Activated CD4-positive, CD25-positive, alpha-beta regulatory T cell (primary cell): ENCODE results near the gene FER.
"Not testable (repeated sequence)": the region's sequence is repeated elsewhere in the genome, so short reads cannot be mapped to it uniquely, and the experiment has no call there.

ENCODE experiments used
- DNase-seq, 4 experiments: peaks; one replicate each; lab custom pipeline; 2025; lab: John Stamatoyannopoulos, UW

The FER gene

DNA sequence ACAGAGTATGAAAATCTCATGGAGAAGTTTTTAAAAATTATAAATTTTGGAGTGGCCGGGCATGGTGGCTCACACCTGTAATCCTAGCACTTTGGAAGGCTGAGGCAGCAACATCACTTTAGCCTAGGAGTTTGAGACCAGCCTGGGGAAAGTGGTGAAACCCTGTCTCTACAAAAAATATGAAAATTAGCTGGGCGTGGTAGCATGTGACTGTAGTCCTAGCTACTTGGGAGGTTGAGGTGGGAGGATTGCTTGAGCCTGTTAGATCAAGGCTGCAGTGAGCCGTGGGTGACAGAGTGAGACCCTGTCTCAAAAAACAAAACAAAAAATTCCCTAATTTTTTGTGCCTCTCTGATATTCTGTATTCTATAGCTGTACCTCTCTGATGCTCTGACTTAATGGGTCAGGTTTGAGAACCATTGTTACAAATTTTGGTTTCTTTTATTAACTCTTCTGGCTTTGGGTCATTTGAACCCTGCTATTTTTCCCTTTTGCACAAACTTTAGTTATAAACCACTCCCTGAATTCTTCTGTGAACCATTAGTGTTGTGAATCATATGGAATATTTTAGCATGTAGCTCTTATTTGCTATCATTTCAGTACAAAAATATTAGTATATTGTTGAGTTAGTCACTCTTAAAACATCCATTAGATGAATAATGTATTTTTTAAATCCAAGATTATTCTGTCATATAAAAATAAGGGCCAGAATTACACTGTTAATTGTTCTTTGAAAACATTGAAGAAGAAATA is 51.0 kb downstream of the FER start:
- no peak for DNase-seq

GRCh38 chr5:108801301-108801700 is 53.6 kb downstream of the FER start:
- no peak for DNase-seq

DNA sequence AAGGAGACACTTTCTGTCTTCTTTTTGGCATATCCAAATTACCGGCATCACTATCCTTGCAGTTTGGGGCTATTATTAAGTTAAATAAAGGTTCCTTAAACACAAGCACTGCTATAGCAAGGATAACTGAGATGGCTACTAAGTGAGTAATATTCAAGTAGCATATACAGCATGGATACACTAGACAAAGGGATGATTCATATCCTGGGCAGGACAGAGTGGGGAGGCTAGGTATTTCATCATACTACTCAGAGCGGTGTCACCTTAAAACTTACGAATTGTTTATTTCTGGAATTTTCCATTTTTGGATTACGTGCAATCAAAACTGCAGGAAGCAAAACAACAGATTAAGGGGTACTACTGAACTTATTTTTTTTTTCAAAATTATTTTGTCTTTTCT is 54.1 kb downstream of the FER start:
- no peak for DNase-seq

- DNase-seq: no peak
Measured at GRCh38 chr5:108810717-108811116, 63.0 kb downstream of the FER start.

DNA sequence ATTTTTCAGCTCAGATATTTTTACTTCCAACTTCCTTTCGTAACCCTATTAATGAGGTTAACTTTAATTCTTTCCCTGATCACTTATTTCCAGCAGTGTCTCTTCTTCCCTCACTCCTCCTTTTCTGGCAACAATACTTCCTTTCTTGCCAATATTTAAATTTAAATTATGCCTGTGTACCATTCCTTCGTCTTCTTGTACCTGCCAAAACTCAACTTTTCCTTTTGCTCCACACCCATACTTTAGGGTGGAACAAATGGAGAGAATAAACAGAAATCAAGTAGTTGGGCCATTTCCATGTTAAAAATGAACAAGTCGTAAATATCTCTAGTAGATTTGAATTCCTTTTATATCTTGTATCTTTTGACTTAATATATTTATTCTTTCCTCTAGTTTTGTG is 66.0 kb downstream of the FER start:
- no peak for DNase-seq

GRCh38 chr5:108814551-108814950 is 66.9 kb downstream of the FER start:
- no peak for DNase-seq

DNA sequence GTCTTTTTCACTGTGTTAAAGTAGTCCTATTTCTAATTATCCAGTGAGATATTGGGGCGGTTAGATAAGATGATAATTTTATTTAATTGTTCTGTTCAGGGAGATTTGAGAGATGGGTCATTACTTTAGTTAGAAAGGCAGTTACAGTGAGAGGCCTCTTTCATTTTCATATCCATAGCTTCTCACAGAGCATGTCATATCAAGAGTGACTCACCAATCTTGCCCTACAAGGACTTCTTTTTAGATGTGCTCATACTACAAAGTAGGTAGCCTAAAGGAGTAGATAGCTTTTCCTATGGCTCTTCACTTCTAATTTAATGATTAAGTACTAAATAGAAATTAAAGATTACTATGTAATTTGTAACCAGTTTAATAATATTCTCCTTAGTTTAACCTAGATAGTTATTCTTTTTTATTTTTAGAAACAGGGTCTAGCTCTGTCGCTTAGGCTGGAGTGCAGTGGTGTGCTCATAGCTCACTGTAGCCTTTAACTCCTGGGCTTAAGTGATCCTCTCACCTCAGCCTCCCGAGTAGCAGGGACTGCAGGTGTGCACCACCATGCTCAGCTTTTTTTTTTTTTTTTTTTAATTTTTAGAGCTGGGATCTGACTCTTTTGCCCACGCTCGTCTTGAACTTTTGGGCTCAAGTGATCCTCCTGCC is 71.0 kb downstream of the FER start:
- DNase-seq: no peak

DNA sequence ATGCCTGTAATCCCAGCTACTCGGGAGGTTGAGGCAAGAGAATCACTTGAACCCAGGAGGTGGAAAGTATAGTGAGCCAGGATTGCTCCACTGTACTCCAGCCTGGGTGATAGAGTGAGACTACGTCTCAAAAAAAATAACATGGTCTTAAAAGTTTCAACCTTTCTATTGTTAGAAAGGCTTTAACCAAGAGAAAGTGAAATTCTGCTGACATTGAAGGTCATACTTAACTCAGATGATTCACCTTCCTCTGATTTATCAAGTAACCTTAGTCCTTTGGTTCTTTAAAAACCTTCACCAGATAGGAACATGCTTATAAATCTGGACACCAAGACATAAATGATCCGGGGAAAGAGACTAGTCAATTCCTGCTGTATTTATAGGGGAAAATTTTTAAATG is 73.3 kb downstream of the FER start:
- DNase-seq: no peak

GRCh38 chr5:108822211-108822947 is 74.7 kb downstream of the FER start:
- DNase-seq: no peak

DNA sequence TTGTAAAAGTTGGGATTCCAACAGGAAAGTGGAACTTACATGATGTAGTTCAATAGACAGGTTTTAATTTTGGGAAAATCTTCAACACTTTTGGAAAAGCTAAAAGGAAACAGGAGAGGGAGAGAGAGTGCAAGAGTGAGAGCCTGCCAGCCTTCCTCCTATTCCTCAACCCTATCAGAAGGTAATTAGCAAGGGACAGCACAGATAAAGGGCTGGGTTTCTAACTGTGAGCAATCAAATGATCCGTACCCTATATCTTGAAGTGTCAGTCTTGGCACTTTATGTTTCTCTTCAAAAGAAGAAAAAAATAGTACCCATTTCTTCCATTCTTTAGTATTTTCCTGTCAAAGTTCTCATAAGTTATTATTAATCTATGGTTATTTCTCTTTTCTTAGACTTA is 79.4 kb downstream of the FER start:
- no peak for DNase-seq

GRCh38 chr5:108830705-108831276 is 83.1 kb downstream of the FER start:
- DNase-seq: no peak

DNA sequence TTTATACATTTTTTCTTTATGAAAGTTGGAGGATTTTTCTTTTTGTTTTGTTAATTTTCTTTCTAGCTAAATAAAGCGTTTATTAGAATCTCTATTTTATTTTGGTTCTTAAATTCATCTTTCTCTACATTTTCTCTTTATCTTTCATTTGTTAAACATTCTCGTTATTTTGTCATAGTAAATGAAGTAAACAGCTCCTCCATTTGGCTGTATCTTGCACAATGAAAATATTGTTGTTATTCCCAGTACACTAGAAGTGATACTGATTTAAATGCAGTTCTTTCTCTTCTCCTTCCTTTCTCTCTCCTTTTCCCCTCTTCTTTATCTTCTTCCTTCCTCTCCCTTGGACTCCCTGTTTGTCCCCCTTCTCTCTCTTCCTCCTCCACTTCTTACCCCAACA is 88.8 kb downstream of the FER start:
- no peak for DNase-seq

DNA sequence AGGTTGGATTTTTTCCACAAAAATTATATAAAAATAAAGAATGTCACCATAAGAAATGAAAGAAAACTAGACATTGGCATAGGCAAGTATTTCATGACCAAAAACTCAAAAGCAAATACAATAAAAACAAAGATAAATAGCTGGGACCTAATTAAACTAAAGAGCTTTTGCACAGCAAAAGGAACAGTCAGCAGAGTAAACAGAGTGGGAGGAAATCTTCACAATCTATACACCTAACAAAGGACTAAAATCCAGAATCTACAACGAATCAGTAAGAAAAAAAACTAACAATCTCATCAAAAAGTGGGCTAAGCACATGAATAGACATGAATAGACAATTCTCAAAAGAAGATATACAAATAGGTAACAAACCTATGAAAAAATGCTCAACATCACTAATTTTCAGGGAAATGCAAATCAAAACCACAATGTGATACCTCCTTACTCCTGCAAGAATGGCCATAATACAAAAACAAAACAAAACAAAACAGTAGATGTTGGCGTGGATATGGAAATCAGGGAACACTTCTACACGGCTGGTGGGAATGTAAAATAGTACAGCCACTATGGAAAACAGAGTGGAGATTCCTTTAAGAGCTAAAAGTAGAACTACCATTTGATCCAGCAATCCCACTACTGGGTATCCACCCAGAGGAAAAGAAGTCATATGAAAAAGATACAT is 94.7 kb downstream of the FER start:
- not testable (repeated sequence) for DNase-seq

DNA sequence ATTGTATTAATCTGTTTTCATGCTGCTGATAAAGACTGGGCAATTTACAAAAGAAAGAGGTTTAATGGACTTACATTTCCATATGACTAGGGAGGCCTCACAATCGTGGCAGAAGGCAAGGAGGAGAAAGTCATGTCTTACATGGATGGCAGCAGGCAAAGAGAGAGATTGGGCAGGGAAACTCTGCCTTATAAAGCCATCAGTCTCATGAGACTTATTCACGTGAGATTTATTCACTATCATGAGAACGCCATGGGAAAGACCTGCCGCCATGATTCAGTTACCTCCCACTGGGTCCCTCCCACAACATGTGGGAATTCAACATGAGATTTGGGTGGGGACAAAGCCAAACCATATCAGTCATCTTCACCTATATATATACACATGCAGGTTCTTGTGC is 103.4 kb downstream of the FER start:
- not testable (repeated sequence) for DNase-seq

GRCh38 chr5:108857905-108858304 is 110.2 kb downstream of the FER start:
- no peak for DNase-seq

DNA sequence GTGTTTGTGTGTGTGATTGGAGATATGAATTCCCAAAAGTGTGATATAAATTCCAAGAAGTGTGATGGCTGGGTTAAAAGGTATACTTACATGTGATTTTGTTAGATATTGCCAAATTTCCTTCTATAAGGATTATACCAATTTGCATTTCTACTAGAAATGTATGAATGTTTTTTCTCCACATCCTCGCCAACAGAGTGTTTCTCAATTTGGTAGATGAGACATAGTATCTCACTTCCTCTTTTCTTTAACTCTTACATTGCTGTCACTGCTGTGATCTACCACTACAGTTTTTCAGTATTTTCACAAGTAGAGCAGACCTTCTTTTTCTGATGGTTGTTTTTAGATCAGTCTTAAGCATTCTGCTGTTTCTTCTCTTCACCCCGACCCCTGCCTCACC is 111.3 kb downstream of the FER start:
- DNase-seq: no peak

DNA sequence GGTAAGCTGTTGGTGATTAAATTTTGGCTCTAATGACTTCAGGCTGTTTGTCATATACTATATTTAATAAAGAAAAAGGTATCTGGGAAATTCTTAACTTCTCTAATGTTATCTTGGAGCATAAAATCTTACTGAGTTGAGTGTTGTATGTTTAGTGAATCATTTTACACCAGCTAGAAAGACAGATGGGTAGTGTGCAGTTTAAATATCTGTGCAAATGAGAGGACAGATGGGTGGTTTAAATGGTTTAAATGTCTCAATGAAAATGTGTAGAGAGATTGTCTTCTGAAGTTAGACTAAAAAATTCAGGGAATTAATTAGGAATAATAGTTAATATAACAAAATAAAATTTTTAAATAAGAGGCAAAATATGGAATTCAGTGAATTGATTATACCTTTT is 114.5 kb downstream of the FER start:
- no peak for DNase-seq

DNA sequence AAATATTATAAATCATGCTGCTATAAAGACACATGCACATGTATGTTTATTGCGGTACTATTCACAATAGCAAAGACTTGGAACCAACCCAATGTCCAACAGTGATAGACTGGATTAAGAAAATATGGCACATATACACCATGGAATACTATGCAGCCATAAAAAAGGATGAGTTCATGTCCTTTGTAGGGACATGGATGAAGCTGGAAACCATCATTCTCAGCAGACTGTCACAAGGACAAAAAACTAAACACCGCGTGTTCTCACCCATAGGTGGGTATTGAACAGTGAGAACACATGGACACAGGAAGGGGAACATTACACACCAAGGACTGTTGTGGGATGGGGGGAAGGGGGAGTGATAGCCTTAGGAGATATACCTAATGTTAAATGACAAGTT is 118.4 kb downstream of the FER start:
- not testable (repeated sequence) for DNase-seq

GRCh38 chr5:108867656-108868055 is 120.0 kb downstream of the FER start:
- no peak for DNase-seq

DNA sequence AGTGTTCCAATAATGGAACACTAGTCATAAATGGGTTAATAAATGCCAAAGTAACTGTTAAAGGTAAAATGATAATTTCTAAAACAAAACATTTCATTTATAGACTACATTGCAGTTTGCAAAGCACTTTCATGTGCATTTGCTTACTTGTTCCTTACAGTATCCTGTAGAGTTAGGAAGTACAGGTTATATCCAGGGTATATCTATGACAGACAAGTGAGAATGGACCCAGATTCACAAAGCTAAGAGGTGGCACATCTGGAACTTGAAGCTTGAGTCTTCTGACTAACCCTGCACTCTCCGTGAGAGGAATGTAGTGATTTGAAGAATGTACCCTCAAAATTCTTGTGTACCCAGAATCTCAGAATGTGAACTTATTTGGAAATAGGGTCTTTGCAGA is 121.4 kb downstream of the FER start:
- DNase-seq: no peak

- no peak for DNase-seq
Measured at GRCh38 chr5:108876451-108876850, 128.8 kb downstream of the FER start.

GRCh38 chr5:108878756-108879155 is 131.1 kb downstream of the FER start:
- DNase-seq: no peak
